Astrocyte of the spinal cord (primary cell): ENCODE data around the gene MEIOC.
"Not testable (repeated sequence)": the region's sequence is repeated elsewhere in the genome, so short reads cannot be mapped to it uniquely, and the experiment has no call there.

ENCODE experiments used
- DNase-seq: peaks from one replicate; pipeline ENCODE4 v3.0.0; 2011; ENCODE audit warnings: low read depth, low spot score
- H3K4me3 ChIP-seq: 2 replicates; pipeline ENCODE4 v1.5.1; 2011; ENCODE audit warnings: low read depth, mild to moderate bottlenecking, low read length, moderate library complexity
- CTCF ChIP-seq: IDR thresholded peaks from 2 replicates; pipeline ENCODE4 v1.5.1; 2012; ENCODE audit warnings: low read depth, mild to moderate bottlenecking, low read length, inconsistent platforms
- in situ Hi-C: cut with HindIII; loops from 2 replicates; pipeline ENCODE4 v1.10.0; 2017; ENCODE audit warnings: low sequenced_read_pairs

The MEIOC gene

GRCh38 chr17:44690746-44691306 is 34.6 kb downstream of the MEIOC start:
- peak; percentile 3 for TF ChIP-seq CTCF
- DNase-seq, H3K4me3 ChIP-seq, in situ Hi-C loops: not testable (repeated sequence)

- no peak overlapping the region for H3K4me3 ChIP-seq
- in situ Hi-C loops, result no loop called here
- DNase-seq, result no peak
- TF ChIP-seq CTCF, result no peak
Observed at GRCh38 chr17:44693609-44694008, 37.3 kb downstream of the MEIOC start.

- DNase-seq, H3K4me3 ChIP-seq, in situ Hi-C loops: not testable (repeated sequence)
Observed at GRCh38 chr17:44700288-44700687, 44.0 kb downstream of the MEIOC start.

- peak overlapping the region; percentile 99 for H3K4me3 ChIP-seq
- DNase-seq, result no peak
- no peak for TF ChIP-seq CTCF
- in situ Hi-C loops, result no loop called here
Observed at GRCh38 chr17:44707755-44708400, 51.6 kb downstream of the MEIOC start.

GRCh38 chr17:44708401-44709263 is 52.4 kb downstream of the MEIOC start, which contains the start of gene DBF4B:
Gene DBF4B, plus strand, starts transcription at chr17:44708665. Its CDS starts 156 bp downstream, at chr17:44708821.
- peak within 1 kb of the TSS; percentile 99 for H3K4me3 ChIP-seq
- DNase-seq, result peak; percentile 93
- no peak for TF ChIP-seq CTCF
- in situ Hi-C loops, result no loop called here

- in situ Hi-C loops, result no loop called here
- no peak for DNase-seq
- TF ChIP-seq CTCF, result no peak
- no peak overlapping the region for H3K4me3 ChIP-seq
Observed at GRCh38 chr17:44719444-44719843, 63.2 kb downstream of the MEIOC start.

- in situ Hi-C loops, result no loop called here
- H3K4me3 ChIP-seq, result no peak overlapping the region
- TF ChIP-seq CTCF, result no peak
- DNase-seq, result no peak
Observed at GRCh38 chr17:44722254-44722653, 66.0 kb downstream of the MEIOC start.
